NCI-H748 (cell line): ENCODE data around the gene PC.

Experiments
- DNase-seq: peaks from one replicate; lab custom pipeline; 2025; ENCODE audit not compliant: unreplicated experiment; lab: John Stamatoyannopoulos, UW

PC gene

GRCh38 chr11:66868082-66868725 lies 90.0 kb downstream of the PC start:
- DNase-seq, result no peak

GRCh38 chr11:66867425-66868040 lies 90.7 kb downstream of the PC start:
- DNase-seq, result no peak

DNA sequence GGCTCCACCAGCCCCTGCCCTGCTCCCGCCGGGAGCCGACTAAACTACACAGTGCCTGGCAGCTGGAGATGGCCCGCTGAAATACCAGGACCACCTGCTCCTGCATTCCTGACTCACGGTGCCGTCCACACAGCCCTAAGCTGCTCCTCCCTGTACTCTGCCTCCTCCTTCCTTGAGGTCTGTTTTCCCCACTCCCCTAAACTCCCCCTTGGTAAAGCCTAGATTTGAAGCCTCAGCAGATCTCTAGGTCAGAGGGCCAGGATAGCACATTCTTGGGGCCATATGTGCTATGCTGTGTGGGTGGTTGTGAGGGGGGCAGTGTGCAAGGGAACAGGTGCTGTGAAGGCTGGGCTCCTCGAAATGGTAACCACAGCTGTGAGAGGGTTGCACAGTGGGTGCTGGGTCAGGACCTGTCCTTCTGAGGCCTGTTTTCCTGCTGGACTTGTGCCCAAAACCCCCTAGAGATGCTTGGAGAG lies 91.6 kb downstream of the PC start:
- DNase-seq, result no peak

- no peak for DNase-seq
Observed at GRCh38 chr11:66866007-66866406, 92.2 kb downstream of the PC start.

GRCh38 chr11:66864924-66865697 lies 93.1 kb downstream of the PC start:
- DNase-seq, result no peak

GRCh38 chr11:66864172-66864901 lies 93.8 kb downstream of the PC start:
- DNase-seq, result no peak

GRCh38 chr11:66863428-66864125 lies 94.6 kb downstream of the PC start:
- DNase-seq, result no peak

- DNase-seq, result no peak
Observed at GRCh38 chr11:66862559-66863037, 95.6 kb downstream of the PC start.

- no peak for DNase-seq
Observed at GRCh38 chr11:66861774-66862558, 96.2 kb downstream of the PC start.

DNA sequence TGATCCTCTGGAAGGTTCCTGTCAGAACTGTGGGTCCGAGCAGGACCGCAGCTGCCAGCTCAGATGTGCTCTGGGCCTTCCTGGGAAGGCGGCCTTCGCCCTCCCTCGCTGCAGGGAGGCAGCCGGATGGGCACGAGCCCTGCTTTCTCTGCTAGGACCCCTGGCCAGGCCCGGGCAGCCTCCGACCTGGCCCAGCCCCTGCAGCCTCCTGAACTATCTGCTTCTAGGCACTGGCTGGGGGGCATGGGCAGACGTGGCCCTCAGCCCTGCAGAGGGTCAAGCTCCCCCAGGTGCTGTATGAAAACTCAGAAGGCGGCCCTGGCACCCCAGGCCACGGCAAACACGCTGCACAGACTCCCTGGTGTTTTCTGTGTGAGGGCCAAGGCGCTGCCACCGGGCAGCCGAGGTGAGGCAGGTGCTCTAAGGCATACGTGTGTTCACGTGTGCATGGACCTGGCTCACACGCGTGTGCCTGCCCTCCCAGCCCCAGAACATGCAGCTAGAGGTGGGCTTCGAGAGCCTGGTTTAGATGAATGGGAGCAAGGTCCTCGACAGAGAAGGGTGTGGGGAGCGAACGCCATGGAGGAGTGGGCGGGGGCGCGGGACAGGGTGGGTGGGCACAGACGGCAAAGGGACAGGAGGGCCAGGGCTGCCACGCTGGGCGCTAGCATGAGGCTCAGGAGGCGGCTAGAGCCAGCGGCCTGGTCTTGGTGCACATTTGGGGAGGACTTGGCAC lies 97.0 kb downstream of the PC start:
- no peak for DNase-seq

GRCh38 chr11:66860449-66860831 lies 97.7 kb downstream of the PC start:
- DNase-seq, result no peak

DNA sequence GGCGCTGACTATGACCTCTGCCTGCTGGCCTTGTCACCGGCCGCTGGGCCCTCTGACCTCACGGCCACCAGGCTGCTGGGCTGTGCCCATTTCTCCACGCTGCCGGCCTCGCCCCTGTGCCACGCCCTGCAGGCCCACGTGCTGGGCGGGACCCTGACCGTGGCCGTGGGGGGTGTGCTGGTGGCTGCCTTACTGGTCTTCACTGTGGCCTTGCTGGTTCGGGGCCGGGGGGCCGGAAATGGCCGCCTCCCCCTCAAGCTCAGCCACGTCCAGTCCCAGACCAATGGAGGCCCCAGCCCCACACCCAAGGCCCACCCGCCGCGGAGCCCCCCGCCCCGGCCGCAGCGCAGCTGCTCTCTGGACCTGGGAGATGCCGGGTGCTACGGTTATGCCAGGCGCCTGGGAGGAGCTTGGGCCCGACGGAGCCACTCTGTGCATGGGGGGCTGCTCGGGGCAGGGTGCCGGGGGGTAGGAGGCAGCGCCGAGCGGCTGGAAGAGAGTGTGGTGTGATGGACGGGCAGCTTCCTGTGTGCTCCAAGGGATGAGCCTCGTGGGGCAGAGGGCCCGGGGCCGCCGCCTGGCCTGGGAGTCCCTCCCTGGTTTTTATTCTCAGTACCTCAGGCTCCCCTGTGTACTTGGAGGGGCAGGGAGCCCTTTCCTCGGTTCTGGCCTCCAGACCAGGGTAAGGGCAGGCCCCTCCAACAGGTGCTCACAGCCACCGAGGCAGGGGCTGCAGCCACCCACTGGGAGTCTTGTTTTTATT lies 98.3 kb downstream of the PC start:
- DNase-seq, result no peak

- no peak for DNase-seq
Observed at GRCh38 chr11:66858939-66859685, 99.1 kb downstream of the PC start.

GRCh38 chr11:66858186-66858938 lies 99.8 kb downstream of the PC start:
- no peak for DNase-seq

DNA sequence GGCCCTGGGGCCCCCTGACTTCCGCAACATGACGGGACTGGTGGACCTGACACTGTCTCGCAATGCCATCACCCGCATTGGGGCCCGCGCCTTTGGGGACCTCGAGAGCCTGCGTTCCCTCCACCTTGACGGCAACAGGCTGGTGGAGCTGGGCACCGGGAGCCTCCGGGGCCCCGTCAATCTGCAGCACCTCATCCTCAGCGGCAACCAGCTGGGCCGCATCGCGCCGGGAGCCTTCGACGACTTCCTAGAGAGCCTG lies 100.3 kb downstream of the PC start:
- no peak for DNase-seq

GRCh38 chr11:66857234-66857926 lies 100.8 kb downstream of the PC start:
- DNase-seq, result peak; percentile 26
